T-helper 1 cell treated with Interleukin-12 subunit alpha and Interleukin-12 subunit beta and Interleukin-4 antibody, amounts not matched to agents 30 μg/mL and 1 μg/mL, for 36 hours (primary cell): ENCODE measurements around the gene OXNAD1.
"Not testable (repeated sequence)": the region's sequence is repeated elsewhere in the genome, so short reads cannot be mapped to it uniquely, and the experiment has no call there.

Experiments used
- H3K27ac Mint-ChIP-seq: one replicate; pipeline ENCODE4 v1.8.0; 2021; ENCODE audit warnings: mild to moderate bottlenecking, mixed read lengths
- H3K27me3 Mint-ChIP-seq: one replicate; pipeline ENCODE4 v1.8.0; 2021; ENCODE audit warnings: low read depth, mixed read lengths
- H3K36me3 Mint-ChIP-seq: one replicate; pipeline ENCODE4 v1.8.0; 2021; ENCODE audit warnings: low read depth, mixed read lengths
- H3K4me1 Mint-ChIP-seq: one replicate; pipeline ENCODE4 v1.8.0; 2021; ENCODE audit warnings: low read depth, mixed read lengths
- H3K4me3 Mint-ChIP-seq: one replicate; pipeline ENCODE4 v1.8.0; 2021; ENCODE audit warnings: mild to moderate bottlenecking, moderate library complexity, mixed read lengths
- H3K9me3 Mint-ChIP-seq: one replicate; pipeline ENCODE4 v1.8.0; 2021; ENCODE audit warnings: mixed read lengths

Gene OXNAD1

DNA sequence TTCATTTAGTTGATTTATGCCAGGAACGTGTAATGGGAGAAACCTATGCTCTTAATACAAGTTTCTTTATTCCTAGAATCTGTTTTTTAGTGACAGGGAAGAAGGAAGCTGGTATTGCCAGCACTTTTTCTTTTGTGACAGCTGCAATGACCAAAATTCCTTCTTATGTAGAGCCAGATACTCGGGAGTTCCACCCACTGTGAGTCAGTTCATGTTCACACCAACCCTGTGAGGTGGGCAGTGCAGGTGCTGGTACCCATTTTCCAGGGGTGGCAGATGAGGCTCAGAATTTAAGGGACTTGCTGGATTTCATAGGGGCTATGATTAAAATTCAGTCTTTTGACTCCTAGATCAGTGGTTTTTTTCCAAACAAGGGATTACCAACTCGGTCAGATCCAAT, 34.7 kb downstream of the OXNAD1 start:
- Mint-ChIP-seq H3K9me3 (peaks cover under 1% of the 10 kb centered on the region), H3K36me3 (peaks cover 79% of the 10 kb centered on the region), H3K27me3 (no peaks in the 10 kb centered on the region), H3K4me1 (peaks cover 85% of the 10 kb centered on the region), H3K4me3 (peak overlapping the region; percentile 13), H3K27ac (peak overlapping the region; percentile 94)

DNA sequence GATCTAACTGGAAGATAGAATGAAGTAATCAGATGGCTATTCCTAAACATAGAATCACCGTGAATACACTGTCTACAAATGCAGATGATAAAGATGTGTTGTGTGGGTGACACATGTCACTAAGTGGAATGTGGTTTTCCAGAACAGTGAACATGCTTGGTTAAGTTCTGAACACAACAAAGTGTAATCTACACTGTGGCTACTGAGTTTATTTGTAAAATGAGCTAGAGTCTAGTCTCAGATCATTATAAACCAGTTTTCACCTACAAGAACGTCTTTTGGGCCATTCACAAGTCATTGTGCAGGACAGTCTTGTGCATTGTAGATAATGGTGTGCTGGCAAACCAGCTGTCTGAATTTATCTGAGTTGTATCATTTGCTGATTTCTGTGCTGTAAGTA, 35.3 kb downstream of the OXNAD1 start:
- Mint-ChIP-seq H3K27ac (peak overlapping the region; percentile 94), H3K4me1 (peaks cover 88% of the 10 kb centered on the region), H3K27me3 (no peaks in the 10 kb centered on the region), H3K4me3 (peak overlapping the region; percentile 90), H3K36me3 (peaks cover 81% of the 10 kb centered on the region), H3K9me3 (no peaks in the 10 kb centered on the region)

DNA sequence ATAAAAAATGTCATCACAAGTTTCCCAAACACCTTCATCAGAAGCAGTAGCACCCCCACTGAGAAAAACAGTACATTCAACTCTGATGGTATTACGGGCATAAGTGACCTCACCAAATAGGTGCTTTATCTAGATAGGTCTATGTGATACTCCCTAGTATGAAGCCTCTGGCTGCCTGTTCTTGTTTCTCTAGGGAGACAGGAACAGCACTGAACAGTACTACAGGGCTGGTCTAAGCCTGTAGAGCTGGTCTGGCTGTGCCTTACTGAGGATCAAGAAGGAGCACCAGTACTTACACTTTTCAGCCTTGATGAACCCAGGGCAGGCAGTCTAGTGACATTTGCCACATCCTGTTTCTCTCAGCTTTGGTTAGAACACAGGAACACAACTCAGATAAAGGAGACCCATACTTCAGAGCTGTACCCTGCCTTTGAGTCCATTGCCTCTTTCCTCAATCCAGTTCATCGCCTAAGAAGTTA, 35.9 kb downstream of the OXNAD1 start:
- peaks cover 88% of the 10 kb centered on the region for H3K4me1 Mint-ChIP-seq
- peaks cover 80% of the 10 kb centered on the region for H3K36me3 Mint-ChIP-seq
- H3K27me3 Mint-ChIP-seq = no peaks in the 10 kb centered on the region
- peak overlapping the region; percentile 90 for H3K4me3 Mint-ChIP-seq
- peak overlapping the region; percentile 94 for H3K27ac Mint-ChIP-seq
- no peaks in the 10 kb centered on the region for H3K9me3 Mint-ChIP-seq

DNA sequence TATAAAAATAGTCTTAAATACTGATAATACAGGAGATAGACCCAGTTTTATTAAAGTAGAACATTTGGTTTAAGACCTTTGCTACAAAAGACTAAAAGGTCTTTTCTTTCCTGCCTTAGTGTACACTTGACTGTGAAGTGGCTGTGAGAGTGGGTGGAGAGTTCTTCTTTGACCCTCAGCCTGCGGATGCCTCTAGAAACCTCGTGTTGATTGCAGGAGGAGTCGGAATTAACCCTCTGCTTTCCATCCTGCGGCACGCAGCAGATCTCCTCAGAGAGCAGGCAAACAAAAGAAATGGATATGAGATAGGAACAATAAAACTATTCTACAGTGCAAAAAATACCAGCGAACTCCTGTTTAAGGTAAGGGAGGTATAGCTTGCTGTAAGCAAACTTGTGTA, 36.5 kb downstream of the OXNAD1 start:
- peak overlapping the region; percentile 90 for H3K4me3 Mint-ChIP-seq
- no peaks in the 10 kb centered on the region for H3K27me3 Mint-ChIP-seq
- peaks cover 79% of the 10 kb centered on the region for H3K36me3 Mint-ChIP-seq
- peaks cover 88% of the 10 kb centered on the region for H3K4me1 Mint-ChIP-seq
- H3K27ac Mint-ChIP-seq = peak overlapping the region; percentile 94
- no peaks in the 10 kb centered on the region for H3K9me3 Mint-ChIP-seq

DNA sequence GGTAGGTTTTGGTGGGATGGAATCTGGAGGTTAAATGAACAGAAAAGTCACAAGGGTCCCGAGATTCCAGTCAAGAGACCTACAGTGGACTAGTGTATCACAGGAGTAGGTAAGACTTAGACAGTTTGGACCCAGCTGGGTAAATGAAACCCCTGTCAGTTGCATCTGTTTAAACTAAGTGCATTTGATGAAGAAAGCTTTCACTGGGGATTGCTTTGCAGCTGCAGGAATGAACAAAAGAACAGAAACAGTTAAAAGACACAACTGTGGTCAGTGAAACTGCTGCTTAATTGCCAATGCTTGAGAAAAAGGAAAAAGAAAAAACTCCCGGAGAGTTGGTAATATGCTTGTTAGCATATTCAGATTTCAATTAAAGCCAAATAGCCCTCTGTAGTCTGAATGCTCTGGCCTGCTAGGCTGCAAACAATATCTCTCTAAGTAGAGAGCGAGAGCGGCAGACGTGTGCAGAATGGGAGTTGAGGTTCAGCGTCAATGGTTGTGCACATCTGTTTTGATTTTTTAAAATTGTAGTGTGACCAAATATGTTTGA, 37.1 kb downstream of the OXNAD1 start:
- H3K4me3 Mint-ChIP-seq = peak overlapping the region; percentile 90
- H3K9me3 Mint-ChIP-seq = no peaks in the 10 kb centered on the region
- H3K36me3 Mint-ChIP-seq = peaks cover 79% of the 10 kb centered on the region
- H3K27me3 Mint-ChIP-seq = no peaks in the 10 kb centered on the region
- peak overlapping the region; percentile 94 for H3K27ac Mint-ChIP-seq
- H3K4me1 Mint-ChIP-seq = peaks cover 89% of the 10 kb centered on the region

DNA sequence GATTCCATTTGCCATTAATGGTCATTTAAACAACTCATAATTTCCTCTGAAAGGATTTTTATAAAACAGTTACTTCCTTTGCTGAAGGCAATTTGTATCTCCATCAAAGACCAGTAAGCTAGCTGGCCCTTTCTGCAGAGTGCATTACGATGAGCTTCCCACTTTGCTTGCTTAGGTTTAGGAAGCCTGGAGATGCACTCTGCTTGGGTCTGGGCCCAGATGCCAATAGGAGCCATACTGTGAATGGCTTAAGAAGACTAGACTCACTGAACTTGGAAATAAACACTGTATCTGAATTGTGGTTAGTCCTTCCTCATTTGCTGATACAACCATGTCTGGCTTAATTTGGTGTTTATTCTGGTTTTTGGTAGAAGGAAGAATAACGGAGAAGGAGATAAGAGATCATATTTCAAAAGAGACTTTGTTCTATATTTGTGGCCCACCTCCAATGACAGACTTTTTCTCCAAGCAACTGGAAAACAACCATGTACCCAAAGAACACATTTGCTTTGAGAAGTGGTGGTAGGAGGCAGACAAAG, 38.1 kb downstream of the OXNAD1 start:
- Mint-ChIP-seq H3K4me1 (peaks cover 91% of the 10 kb centered on the region), H3K36me3 (peaks cover 80% of the 10 kb centered on the region), H3K9me3 (no peaks in the 10 kb centered on the region), H3K27ac (peak overlapping the region; percentile 66), H3K27me3 (no peaks in the 10 kb centered on the region), H3K4me3 (peak overlapping the region; percentile 90)

DNA sequence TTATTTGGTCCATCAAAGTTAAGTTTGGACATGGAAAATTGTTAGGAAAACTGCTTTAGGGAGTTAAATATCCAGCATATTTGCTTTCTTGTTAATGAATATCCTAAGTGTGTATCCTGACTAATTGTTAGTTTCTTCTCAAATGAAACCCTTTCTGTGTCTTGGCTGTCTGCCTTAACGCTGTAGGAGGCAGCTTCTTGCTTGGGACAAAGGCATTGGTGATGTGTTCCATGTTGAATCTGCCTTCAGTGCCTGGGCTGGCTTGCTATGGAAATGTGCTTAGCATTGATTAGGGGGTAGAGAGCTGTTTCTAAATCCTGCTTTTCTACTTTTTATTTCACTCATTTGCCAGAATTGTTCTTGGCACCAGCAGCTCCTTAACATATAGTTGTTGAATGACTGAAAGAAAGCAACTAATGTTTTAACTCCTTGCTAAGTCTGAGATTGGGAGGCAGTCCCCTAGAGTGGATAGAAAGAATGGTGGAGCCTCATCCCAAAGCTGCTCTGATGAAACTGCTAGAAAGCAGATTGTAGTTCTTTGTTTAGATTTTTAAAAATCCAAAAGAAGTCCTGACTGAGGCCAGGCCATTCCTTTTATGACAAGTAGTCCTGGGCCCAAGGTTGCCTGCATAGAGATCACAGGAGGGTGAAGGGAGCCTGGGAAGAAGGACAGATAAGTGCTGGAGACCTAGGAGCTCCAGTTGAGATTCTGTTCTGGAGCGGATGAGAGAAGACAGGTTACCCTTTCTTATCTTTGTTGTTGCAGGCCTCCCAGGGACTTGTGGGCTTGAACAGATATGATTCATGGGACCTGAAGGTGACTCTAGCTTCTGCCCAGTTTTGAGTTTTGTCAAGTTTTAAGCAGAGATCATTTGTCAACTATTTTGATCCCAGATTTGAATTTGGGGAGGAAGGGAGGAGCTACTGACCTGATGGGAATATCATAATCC, 39.3 kb downstream of the OXNAD1 start:
- Mint-ChIP-seq H3K9me3 (no peaks in the 10 kb centered on the region), H3K27me3 (no peaks in the 10 kb centered on the region), H3K36me3 (peaks cover 78% of the 10 kb centered on the region), H3K4me1 (peaks cover 88% of the 10 kb centered on the region), H3K4me3 (peak overlapping the region; percentile 68), H3K27ac (peak overlapping the region; percentile 76)

DNA sequence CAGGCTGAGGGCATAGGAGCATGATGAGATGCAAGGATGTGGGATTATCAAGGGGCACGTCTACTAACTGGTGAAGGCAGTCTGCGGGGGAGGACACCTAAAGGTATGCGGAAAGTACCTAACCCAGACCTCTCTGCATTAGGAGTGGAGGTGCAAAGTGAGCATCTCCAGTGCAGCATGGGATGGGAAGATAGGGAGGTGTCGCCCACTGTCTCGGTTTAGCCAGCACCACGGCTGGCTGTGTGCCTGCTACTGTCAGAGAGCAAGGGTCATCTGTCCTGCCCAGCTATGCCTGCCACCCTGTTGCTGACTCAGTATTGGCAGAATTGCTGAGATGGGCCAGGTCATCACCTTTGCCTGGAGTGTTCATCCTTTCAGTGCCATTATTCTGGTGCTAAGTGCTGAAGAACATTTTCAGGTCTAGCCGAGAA, 40.1 kb downstream of the OXNAD1 start:
- Mint-ChIP-seq H3K27ac (peak overlapping the region; percentile 76), H3K27me3 (no peaks in the 10 kb centered on the region), H3K36me3 (peaks cover 80% of the 10 kb centered on the region), H3K9me3 (no peaks in the 10 kb centered on the region), H3K4me1 (peaks cover 88% of the 10 kb centered on the region), H3K4me3 (peak overlapping the region; percentile 68)

DNA sequence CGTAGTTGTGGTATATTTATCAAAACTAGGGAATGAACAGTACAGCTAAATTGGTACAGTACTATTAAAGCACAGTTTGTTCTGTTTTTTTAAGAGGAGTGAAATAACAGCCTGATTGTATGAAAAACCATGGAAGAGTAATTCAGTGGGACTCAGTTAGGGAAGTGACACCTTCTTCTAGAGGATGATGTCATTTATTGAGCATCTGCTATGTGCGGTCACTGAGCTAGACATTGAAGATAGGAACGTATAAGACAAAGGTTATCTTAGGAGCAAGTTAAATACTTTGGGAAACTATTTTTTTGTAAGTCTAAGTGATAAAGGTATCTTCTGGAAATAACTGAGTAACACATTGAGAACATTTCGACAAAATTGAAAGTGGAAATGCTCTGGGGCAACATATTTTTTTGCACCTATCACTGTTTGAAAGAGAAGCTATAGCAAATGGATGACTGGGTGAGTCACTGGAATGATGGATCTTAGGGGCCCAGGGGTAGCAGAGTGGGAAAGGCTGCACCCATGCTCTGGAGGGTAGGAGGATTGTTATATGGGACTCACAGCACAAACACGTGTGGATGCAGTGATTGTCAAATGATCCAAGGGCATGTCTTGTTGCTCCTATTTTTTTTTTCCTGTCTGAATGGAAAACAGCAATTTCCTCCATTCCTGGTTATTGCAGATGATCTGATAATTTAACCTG, 43.0 kb downstream of the OXNAD1 start:
- peak overlapping the region; percentile 32 for H3K4me3 Mint-ChIP-seq
- peak overlapping the region; percentile 52 for H3K27ac Mint-ChIP-seq
- H3K27me3 Mint-ChIP-seq = no peaks in the 10 kb centered on the region
- H3K4me1 Mint-ChIP-seq = peaks cover 78% of the 10 kb centered on the region
- no peaks in the 10 kb centered on the region for H3K9me3 Mint-ChIP-seq
- H3K36me3 Mint-ChIP-seq = peaks cover 75% of the 10 kb centered on the region

DNA sequence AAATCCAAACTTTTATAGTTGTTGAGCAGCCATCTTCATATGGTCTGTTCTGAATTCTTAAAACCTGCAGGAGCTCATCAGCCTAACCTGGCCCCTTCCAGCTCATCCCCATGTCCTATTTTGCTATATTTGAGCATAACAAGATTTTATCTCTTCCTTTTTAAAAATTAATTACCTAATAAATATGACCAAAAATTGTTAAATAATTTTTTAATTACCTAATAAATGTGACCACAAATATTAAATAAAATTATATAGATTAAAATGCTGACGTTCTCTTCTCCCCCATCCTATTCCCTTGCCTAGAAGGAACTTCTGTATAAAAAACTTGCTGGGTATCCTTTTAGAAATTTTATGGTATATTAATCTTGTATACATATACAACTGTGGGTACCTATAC, 43.7 kb downstream of the OXNAD1 start:
- H3K27me3 Mint-ChIP-seq = no peaks in the 10 kb centered on the region
- peaks cover 77% of the 10 kb centered on the region for H3K36me3 Mint-ChIP-seq
- H3K27ac Mint-ChIP-seq = peak overlapping the region; percentile 23
- H3K4me1 Mint-ChIP-seq = peaks cover 81% of the 10 kb centered on the region
- no peak overlapping the region for H3K4me3 Mint-ChIP-seq
- no peaks in the 10 kb centered on the region for H3K9me3 Mint-ChIP-seq

DNA sequence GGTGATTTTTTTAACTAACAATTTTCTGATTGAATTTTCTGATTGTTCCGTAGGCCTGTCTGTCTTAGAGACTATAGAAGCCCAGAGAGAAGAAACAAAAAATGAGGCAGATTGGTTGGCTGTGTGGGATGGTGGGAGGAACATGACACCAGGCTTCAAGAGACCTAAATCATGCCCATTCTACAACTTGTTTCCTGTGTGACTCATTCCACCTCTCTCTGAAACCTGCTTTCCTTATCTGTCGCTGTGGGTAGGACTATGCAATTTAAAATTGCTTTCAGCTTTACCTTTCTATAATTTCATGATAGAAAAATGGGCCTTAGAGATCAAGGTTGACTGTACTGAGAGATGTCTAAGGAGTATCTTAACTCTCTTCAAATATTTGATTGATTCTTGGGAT, 44.5 kb downstream of the OXNAD1 start:
- Mint-ChIP-seq H3K9me3 (no peaks in the 10 kb centered on the region), H3K27ac (peak overlapping the region; percentile 91), H3K36me3 (peaks cover 75% of the 10 kb centered on the region), H3K4me1 (peaks cover 81% of the 10 kb centered on the region), H3K27me3 (no peaks in the 10 kb centered on the region), H3K4me3 (peak overlapping the region; percentile 73)

DNA sequence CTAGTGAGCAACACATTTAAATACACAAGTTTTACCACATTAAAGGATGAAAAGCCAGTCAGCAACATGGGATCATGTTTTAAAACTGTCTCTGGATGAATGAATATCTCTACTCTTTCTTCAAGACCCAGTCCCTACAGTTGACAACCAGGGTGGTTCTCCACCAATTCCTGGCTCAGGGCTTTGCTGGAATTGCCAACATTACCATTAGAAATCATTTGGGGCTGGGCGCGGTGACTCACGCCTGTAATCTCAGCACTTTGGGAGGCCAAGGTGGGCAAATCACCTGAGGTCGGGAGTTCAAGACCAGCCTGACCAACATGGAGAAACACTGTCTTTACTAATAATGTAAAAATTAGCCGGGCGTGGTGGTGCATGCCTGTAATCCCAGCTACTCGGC, 45.5 kb downstream of the OXNAD1 start:
- peaks cover 70% of the 10 kb centered on the region for H3K36me3 Mint-ChIP-seq
- peaks cover 79% of the 10 kb centered on the region for H3K4me1 Mint-ChIP-seq
- H3K27ac Mint-ChIP-seq = peak overlapping the region; percentile 91
- H3K27me3 Mint-ChIP-seq, H3K9me3 Mint-ChIP-seq, H3K4me3 Mint-ChIP-seq: not testable (repeated sequence)

DNA sequence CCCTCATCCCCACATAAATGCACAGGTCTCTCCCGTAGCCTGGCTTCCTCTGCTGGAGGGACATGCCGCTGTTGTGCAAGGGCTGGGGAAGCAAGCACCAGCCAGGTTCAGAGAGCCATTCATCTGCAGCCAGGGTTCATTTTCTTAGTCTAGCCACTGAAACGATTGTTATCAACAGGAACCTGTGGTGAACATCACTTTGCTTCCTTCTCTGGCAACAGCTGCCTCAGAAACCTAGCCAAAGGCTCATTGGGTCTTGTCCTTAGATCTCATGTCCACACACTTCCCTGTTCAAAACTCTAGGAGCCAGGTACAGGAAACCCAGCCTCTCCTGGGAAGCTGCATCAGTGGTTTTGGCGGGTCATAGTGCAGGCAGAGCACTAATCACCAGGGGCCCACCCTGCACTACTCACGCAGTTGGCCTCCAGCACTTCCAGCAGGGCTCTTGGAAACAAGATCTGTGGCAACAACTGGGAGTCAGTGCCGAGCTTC, 47.0 kb downstream of the OXNAD1 start:
- peak overlapping the region; percentile 90 for H3K27ac Mint-ChIP-seq
- no peaks in the 10 kb centered on the region for H3K27me3 Mint-ChIP-seq
- peaks cover 64% of the 10 kb centered on the region for H3K36me3 Mint-ChIP-seq
- H3K4me1 Mint-ChIP-seq = peaks cover 77% of the 10 kb centered on the region
- peak overlapping the region; percentile 77 for H3K4me3 Mint-ChIP-seq
- no peaks in the 10 kb centered on the region for H3K9me3 Mint-ChIP-seq
